DND-41 (cell line): ENCODE results near the gene CIRBP.

Experiments
- EZH2 ChIP-seq: IDR thresholded peaks from 3 replicates; pipeline ENCODE4 v1.6.1; 2012; ENCODE audit warnings: borderline replicate concordance, low read depth, mild to moderate bottlenecking, moderate library complexity, low read length, inconsistent platforms; ENCODE audit not compliant: severe bottlenecking
- TF ChIP-seq, protein P1 (sequence below): IDR thresholded peaks from 2 replicates; pipeline ENCODE4 v1.5.1; 2012; ENCODE audit warnings: borderline replicate concordance, low read length, moderate library complexity, mild to moderate bottlenecking; ENCODE audit not compliant: poor library complexity, severe bottlenecking; ENCODE audit errors: extremely low read depth

DNA sequence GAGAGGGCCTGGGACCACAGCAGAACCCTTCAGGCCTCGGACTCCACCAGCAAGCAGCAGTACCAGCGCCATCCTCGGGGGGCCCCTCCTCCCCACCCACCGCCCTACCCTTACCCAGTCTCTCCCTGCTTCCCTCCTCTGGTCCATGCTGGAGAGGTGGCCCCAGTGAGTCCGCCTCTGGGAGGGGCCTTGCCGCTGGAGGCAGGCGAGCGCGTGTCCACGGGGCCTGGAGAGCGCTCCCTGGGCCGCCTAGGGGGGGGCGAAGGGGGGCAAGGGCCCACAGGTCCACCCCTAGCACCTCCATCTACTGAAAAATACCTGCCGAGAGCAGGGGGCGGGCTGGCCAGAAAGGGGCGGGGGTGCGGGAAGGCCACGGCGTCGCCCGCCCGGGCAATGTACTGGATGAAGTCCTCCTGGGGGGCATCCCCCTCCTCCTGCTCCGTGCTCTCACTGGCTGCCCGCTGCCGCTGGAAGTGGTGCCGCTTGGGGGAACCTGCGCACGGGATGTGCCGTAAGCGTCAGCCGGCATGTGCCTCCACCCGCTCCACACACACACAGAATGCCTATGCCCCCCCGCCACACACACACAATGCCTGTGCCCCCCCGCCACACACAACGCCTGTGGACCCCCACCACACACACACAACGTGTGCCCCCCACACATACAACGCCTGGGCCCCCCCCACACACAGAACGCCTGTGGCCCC is 38.2 kb upstream of the CIRBP start:
- TF ChIP-seq, protein P1, sequence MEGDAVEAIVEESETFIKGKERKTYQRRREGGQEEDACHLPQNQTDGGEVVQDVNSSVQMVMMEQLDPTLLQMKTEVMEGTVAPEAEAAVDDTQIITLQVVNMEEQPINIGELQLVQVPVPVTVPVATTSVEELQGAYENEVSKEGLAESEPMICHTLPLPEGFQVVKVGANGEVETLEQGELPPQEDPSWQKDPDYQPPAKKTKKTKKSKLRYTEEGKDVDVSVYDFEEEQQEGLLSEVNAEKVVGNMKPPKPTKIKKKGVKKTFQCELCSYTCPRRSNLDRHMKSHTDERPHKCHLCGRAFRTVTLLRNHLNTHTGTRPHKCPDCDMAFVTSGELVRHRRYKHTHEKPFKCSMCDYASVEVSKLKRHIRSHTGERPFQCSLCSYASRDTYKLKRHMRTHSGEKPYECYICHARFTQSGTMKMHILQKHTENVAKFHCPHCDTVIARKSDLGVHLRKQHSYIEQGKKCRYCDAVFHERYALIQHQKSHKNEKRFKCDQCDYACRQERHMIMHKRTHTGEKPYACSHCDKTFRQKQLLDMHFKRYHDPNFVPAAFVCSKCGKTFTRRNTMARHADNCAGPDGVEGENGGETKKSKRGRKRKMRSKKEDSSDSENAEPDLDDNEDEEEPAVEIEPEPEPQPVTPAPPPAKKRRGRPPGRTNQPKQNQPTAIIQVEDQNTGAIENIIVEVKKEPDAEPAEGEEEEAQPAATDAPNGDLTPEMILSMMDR, result no peak
- no peak for TF ChIP-seq EZH2
